HepG2 (cell line): Measurements from ENCODE around the gene CYP4F12. TPM values are rescaled to one million over a fixed set of nuclear protein-coding genes. Genes with fewer than 3 reads are reported as not detected.
A peak's percentile ranks its signal among the peaks of the same experiment; 100 is the strongest.

Experiments
- ATAC-seq: fragments of 200-7000 bp; cut with Tn5 transposase; 3 replicates; pipeline ENCODE4 v1.9.1; 2020; ENCODE audit warnings: mild to moderate bottlenecking, moderate library complexity
- BruUV-seq: library from RNA; stranded (reverse); fragments of 400-500 nt; replicated peaks from 2 replicates; lab custom pipeline; 2021; lab: Mats Ljungman, UMichigan
- CTCF ChIA-PET: fragments of 300-600 bp; formaldehyde crosslinking; extraction: SDS; loops from one replicate; lab custom pipeline; 2021; ENCODE audit warnings: low total read pairs, inconsistent platforms, low intra/inter-chr PET ratio; lab: Yijun Ruan, JAX
- POLR2A ChIA-PET: fragments of 350-600 bp; sonication (Branson Sonifier 250); formaldehyde crosslinking; loops from one replicate; lab custom pipeline; 2020; ENCODE audit warnings: antibody characterized with exemption, inconsistent platforms; lab: Yijun Ruan, JAX
- DNase-seq: peaks from one replicate; pipeline ENCODE4 v3.0.0-alpha.2; 2015; ENCODE audit warnings: low spot score
- FAIRE-seq: peaks from 3 replicates; lab custom pipeline; 2011; peaks lifted over from hg19 to GRCh38; lab: Jason Lieb, UNC
- H2AFZ ChIP-seq: one replicate; pipeline ENCODE4 v1.6.1; 2011; ENCODE audit warnings: low read length, inconsistent platforms
- H3K27ac ChIP-seq: fragments of 300-600 bp; 3 replicates; pipeline ENCODE4 v1.8.0; 2011; ENCODE audit warnings: mixed run types, mild to moderate bottlenecking, mixed read lengths, low read length, inconsistent platforms; ENCODE audit not compliant: insufficient read depth; ENCODE audit errors: extremely low read length
- H3K27me3 ChIP-seq, 2 experiments: fragments of 200-600 bp in 1 of 2; 2 replicates in 1 of 2; 3 replicates in 1 of 2; pipeline versions ENCODE4 v1.6.0 to v1.8.0; 2011; ENCODE audit warnings: low read length in 2 of 2, mild to moderate bottlenecking in 2 of 2, moderate library complexity in 2 of 2, inconsistent platforms in 1 of 2; ENCODE audit not compliant: insufficient read depth in 2 of 2, control insufficient read depth in 1 of 2
- H3K36me3 ChIP-seq, 2 experiments: fragments of 200-600 bp in 1 of 2; replicated peaks in 1 of 2; 2 replicates in 1 of 2; 3 replicates in 1 of 2; pipeline versions ENCODE4 v1.5.1 to v1.8.0; 2011; ENCODE audit warnings: low read length in 2 of 2, inconsistent platforms in 1 of 2; ENCODE audit not compliant: insufficient read depth in 2 of 2, control insufficient read depth in 1 of 2
- H3K4me1 ChIP-seq: 2 replicates; pipeline ENCODE4 v1.5.1; 2012; ENCODE audit warnings: low read length, inconsistent platforms; ENCODE audit not compliant: insufficient read depth
- H3K4me2 ChIP-seq: 2 replicates; pipeline ENCODE4 v1.6.0; 2011; ENCODE audit warnings: low read depth, low read length, inconsistent platforms
- H3K4me3 ChIP-seq, 3 experiments: fragments of 200-600 bp in 1 of 3; sonication (generic), shearing (Covaris generic) in 1 of 3; replicated peaks in 1 of 3; 2 replicates each; pipeline ENCODE4 v1.5.1; 2011 to 2016; ENCODE audit warnings: low read length in 3 of 3, inconsistent platforms in 2 of 3, low read depth in 2 of 3, mild to moderate bottlenecking in 2 of 3, control low read depth in 1 of 3, mixed read lengths in 1 of 3; ENCODE audit not compliant: insufficient read depth in 1 of 3
- H3K79me2 ChIP-seq: one replicate; pipeline ENCODE4 v1.6.1; 2011; ENCODE audit warnings: low read length, inconsistent platforms; ENCODE audit not compliant: insufficient read depth
- H3K9ac ChIP-seq: 2 replicates; pipeline ENCODE4 v1.6.0; 2011; ENCODE audit warnings: mild to moderate bottlenecking, low read depth, low read length, inconsistent platforms; ENCODE audit not compliant: insufficient read depth
- H3K9me3 ChIP-seq: 2 replicates; pipeline ENCODE4 v1.5.1; 2012; ENCODE audit warnings: mild to moderate bottlenecking, low read length
- H4K20me1 ChIP-seq: 2 replicates; pipeline ENCODE4 v1.6.0; 2011; ENCODE audit warnings: inconsistent platforms, mild to moderate bottlenecking, low read length, moderate library complexity; ENCODE audit not compliant: insufficient read depth
- CREB1 ChIP-seq, 2 experiments: fragments of 450-650 bp in 1 of 2; IDR thresholded peaks; 2 replicates each; pipeline ENCODE4 v1.6.1; 2016 to 2017; ENCODE audit warnings: control low read depth in 1 of 2, mild to moderate bottlenecking in 1 of 2, missing compliant biosample characterization in 1 of 2, missing genetic modification characterization in 1 of 2
- HHEX ChIP-seq: IDR thresholded peaks from 2 replicates; pipeline ENCODE4 v1.6.1; 2016; ENCODE audit warnings: control low read depth
- NFAT5 ChIP-seq: sonication (generic); formaldehyde crosslinking; IDR thresholded peaks from 2 replicates; pipeline ENCODE4 v1.4.0; 2020; ENCODE audit warnings: missing genetic modification reagents
- RARG ChIP-seq: sonication (generic); formaldehyde crosslinking; IDR thresholded peaks from 2 replicates; pipeline ENCODE4 v1.4.0; 2020; ENCODE audit warnings: low read depth, mild to moderate bottlenecking, missing genetic modification reagents
- TCF7L2 ChIP-seq: IDR thresholded peaks from 2 replicates; pipeline ENCODE4 v1.6.1; 2011; ENCODE audit warnings: mild to moderate bottlenecking, low read depth, low read length, moderate library complexity
- ZFP36 ChIP-seq: fragments of 150-350 bp; IDR thresholded peaks from 2 replicates; pipeline ENCODE4 v1.6.1; 2018; ENCODE audit warnings: borderline replicate concordance, low read length, low read depth; ENCODE audit not compliant: partially characterized antibody
- ZNF317 ChIP-seq: sonication (generic); formaldehyde crosslinking; IDR thresholded peaks from 2 replicates; pipeline ENCODE4 v1.5.0; 2020; ENCODE audit warnings: mild to moderate bottlenecking, missing genetic modification reagents
- WGBS: methylation state at CpG from one replicate; pipeline ENCODE4 v1.1.6; 2017; ENCODE audit warnings: low lambda C conversion rate; 5-methylcytosine and 5-hydroxymethylcytosine counted together
- in situ Hi-C: cut with HindIII; loops from 2 replicates; pipeline ENCODE4 v1.10.0; 2017; ENCODE audit warnings: low pct_unique_long_range_greater_than_20kb; ENCODE audit not compliant: extremely low pct_ligation_motif_present
- intact Hi-C: fragments of 100-400 bp; cut with micrococcal nuclease; formaldehyde crosslinking; loops from one replicate; pipeline ENCODE4 v1.10.0; 2022; ENCODE audit not compliant: unreplicated experiment
- polyA plus RNA-seq, 8 experiments: library from polyadenylated mRNA; depleted of rRNA in 3 of 8; stranded (reverse) in 7 of 8; unstranded in 1 of 8; fragments of >200 nt; fragmentation: Illumina TruSeq in 4 of 8; extraction: Trizol in 4 of 8; gene quantifications; 2 replicates each; pipeline versions ENCODE4 v1.2.1 to v1.2.3, GENCODE V29; 2011 to 2016; ENCODE audit warnings: low read depth in 4 of 8, missing spikeins in 1 of 8, mixed read lengths in 1 of 8; ENCODE audit not compliant: insufficient read depth in 1 of 8
- total RNA-seq, 5 experiments: library from RNA; depleted of rRNA; stranded (reverse); fragments of >200 nt; fragmentation: Illumina TruSeq; extraction: Trizol; gene quantifications; 2 replicates each; pipeline ENCODE4 v1.2.3, GENCODE V29; 2016; ENCODE audit warnings: low read depth in 1 of 5
- TF ChIP-seq, protein P1 (sequence below): sonication (generic); formaldehyde crosslinking; IDR thresholded peaks from 2 replicates; pipeline ENCODE4 v1.5.0; 2020; ENCODE audit warnings: missing genetic modification reagents, mild to moderate bottlenecking, borderline replicate concordance

The CYP4F12 gene
- total and polyA plus RNA-seq, 2 of the 13 experiments (the other 11 are each of a cell fraction or from before 2014, with no cell fraction given) = 29.9 to 30.8 TPM

GRCh38 chr19:15732388-15732787 lies 59.5 kb downstream of the CYP4F12 start (continued):
- no peak for TF ChIP-seq NFAT5 (CRISPR knock-in tag)
- TF ChIP-seq ZFP36 = no peak
- TF ChIP-seq RARG (CRISPR knock-in tag) = no peak
- no peak for TF ChIP-seq ZNF317 (CRISPR knock-in tag)
- TF ChIP-seq TCF7L2 = no peak
- no peak for TF ChIP-seq HHEX (CRISPR knock-in tag)

- no peak for DNase-seq
- WGBS = 2% methylated on average over 5 of the region's 6 CpGs
- Histone ChIP-seq H3K79me2 (no peaks in the 10 kb centered on the region), H3K9ac (no peak overlapping the region), H3K27ac (no peak overlapping the region), H3K4me3 (no peak overlapping the region), H3K27me3 (no peaks in the 10 kb centered on the region), H3K36me3 (no peaks in the 10 kb centered on the region), H3K4me1 (no peaks in the 10 kb centered on the region), H4K20me1 (no peaks in the 10 kb centered on the region), H2AFZ (no peak overlapping the region), H3K9me3 (no peaks in the 10 kb centered on the region), H3K4me2 (no peak overlapping the region)
- no peak for FAIRE-seq
- intact Hi-C loops (no loop called here), in situ Hi-C loops (no loop called here)
- ChIA-PET POLR2A (no interaction called here), CTCF (no interaction called here)
- no TSS peak for BruUV-seq
- TF ChIP-seq, protein P1, sequence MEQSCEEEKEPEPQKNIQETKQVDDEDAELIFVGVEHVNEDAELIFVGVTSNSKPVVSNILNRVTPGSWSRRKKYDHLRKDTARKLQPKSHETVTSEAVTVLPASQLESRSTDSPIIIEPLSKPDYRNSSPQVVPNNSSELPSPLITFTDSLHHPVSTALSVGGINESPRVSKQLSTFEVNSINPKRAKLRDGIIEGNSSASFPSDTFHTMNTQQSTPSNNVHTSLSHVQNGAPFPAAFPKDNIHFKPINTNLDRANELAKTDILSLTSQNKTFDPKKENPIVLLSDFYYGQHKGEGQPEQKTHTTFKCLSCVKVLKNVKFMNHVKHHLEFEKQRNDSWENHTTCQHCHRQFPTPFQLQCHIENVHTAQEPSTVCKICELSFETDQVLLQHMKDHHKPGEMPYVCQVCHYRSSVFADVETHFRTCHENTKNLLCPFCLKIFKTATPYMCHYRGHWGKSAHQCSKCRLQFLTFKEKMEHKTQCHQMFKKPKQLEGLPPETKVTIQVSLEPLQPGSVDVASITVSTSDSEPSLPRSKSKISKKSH (CRISPR knock-in tag) = no peak
- peak; percentile 62; the same call in 1 of the 2 replicates for TF ChIP-seq CREB1 (IDR thresholded peaks at IDR 0.05)
- no peak for TF ChIP-seq CREB1 (CRISPR knock-in tag; IDR thresholded peaks at IDR 0.05)
- no peak for ATAC-seq
These were observed 61.0 kb downstream of the CYP4F12 start for GRCh38 chr19:15733895-15734294.
